ENCODE measurements around the gene MRAS.
A peak's percentile ranks its signal among the peaks of the same experiment; 100 is the strongest.
"Not testable (repeated sequence)": the region's sequence is repeated elsewhere in the genome, so short reads cannot be mapped to it uniquely, and the experiment has no call there.

MRAS gene

GRCh38 chr3:138426754-138427153, 78.4 kb downstream of the MRAS start:
- DNase-seq = not testable (repeated sequence)

GRCh38 chr3:138429665-138430064, 81.3 kb downstream of the MRAS start:
- DNase-seq = no peak

- DNase-seq = no peak
These were observed 84.3 kb downstream of the MRAS start for GRCh38 chr3:138432576-138433240.

- no peak for DNase-seq
These were observed 85.5 kb downstream of the MRAS start for GRCh38 chr3:138433892-138434275.

- DNase-seq = peak; percentile 2
These were observed 86.0 kb downstream of the MRAS start, which contains the start of gene ESYT3 for GRCh38 chr3:138434276-138434874. ESYT3 (plus strand) TSS chr3:138434616; CDS start chr3:138434799, 183 bp downstream.

- DNase-seq = no peak
These were observed 86.7 kb downstream of the MRAS start for GRCh38 chr3:138434875-138435772.

GRCh38 chr3:138435840-138436239, 87.5 kb downstream of the MRAS start:
- DNase-seq = no peak

GRCh38 chr3:138437281-138437680, 88.9 kb downstream of the MRAS start:
- DNase-seq = no peak

GRCh38 chr3:138438896-138439295, 90.5 kb downstream of the MRAS start:
- no peak for DNase-seq

- DNase-seq = no peak
These were observed 91.3 kb downstream of the MRAS start for GRCh38 chr3:138439646-138440045.

- no peak for DNase-seq
These were observed 91.7 kb downstream of the MRAS start for GRCh38 chr3:138440121-138440521.

- no peak for DNase-seq
These were observed 92.2 kb downstream of the MRAS start for GRCh38 chr3:138440596-138440995.

- no peak for DNase-seq
These were observed 92.9 kb downstream of the MRAS start for GRCh38 chr3:138441256-138441655.

GRCh38 chr3:138441742-138442141, 93.4 kb downstream of the MRAS start:
- no peak for DNase-seq

GRCh38 chr3:138442433-138442832, 94.1 kb downstream of the MRAS start:
- no peak for DNase-seq

GRCh38 chr3:138443091-138443490, 94.7 kb downstream of the MRAS start:
- no peak for DNase-seq

- DNase-seq = no peak
These were observed 95.4 kb downstream of the MRAS start for GRCh38 chr3:138443521-138444503.

- DNase-seq = no peak
These were observed 96.9 kb downstream of the MRAS start for GRCh38 chr3:138445236-138445635.

GRCh38 chr3:138445654-138446053, 97.3 kb downstream of the MRAS start:
- DNase-seq = no peak

- DNase-seq = no peak
These were observed 100.3 kb downstream of the MRAS start for GRCh38 chr3:138448631-138449030.

GRCh38 chr3:138449490-138449889, 101.1 kb downstream of the MRAS start:
- no peak for DNase-seq

- no peak for DNase-seq
These were observed 101.8 kb downstream of the MRAS start for GRCh38 chr3:138450181-138450580.
